ENCODE measurements around the gene ZC3H7A. TPM values are rescaled to one million over a fixed set of nuclear protein-coding genes. Genes with fewer than 3 reads are reported as not detected.
"Not testable (repeated sequence)": the region's sequence is repeated elsewhere in the genome, so short reads cannot be mapped to it uniquely, and the experiment has no call there.

The ZC3H7A gene
- total RNA-seq, 3 donors from 2014 or later, result 42.4 to 61.2 (median 59.0) TPM

GRCh38 chr16:11824362-11824761 lies 27.3 kb upstream of the ZC3H7A start:
- Histone ChIP-seq H3K36me3 (ENCODE audit: low read depth) (no peaks in the 10 kb centered on the region), H3K4me1 (ENCODE audit: low read depth) (no peaks in the 10 kb centered on the region), H3K4me3 (no peak overlapping the region), H3K9me3 (no peaks in the 10 kb centered on the region)
- no peak for TF ChIP-seq CTCF (IDR thresholded peaks at IDR 0.05)
- intact Hi-C loops (cut with DNase I, micrococcal nuclease), result no loop called here
- peak; percentile 74 for ATAC-seq
- peak in 1 of 3 donors; percentile 30 for DNase-seq

- H3K9me3 ChIP-seq; H3K4me1 ChIP-seq (ENCODE audit: low read depth); H3K36me3 ChIP-seq (ENCODE audit: low read depth); intact Hi-C loops (cut with DNase I, micrococcal nuclease); ATAC-seq; DNase-seq; H3K4me3 ChIP-seq: not testable (repeated sequence)
These were observed 26.6 kb upstream of the ZC3H7A start for GRCh38 chr16:11823645-11824044.

GRCh38 chr16:11819798-11820197 lies 22.7 kb upstream of the ZC3H7A start:
- Histone ChIP-seq H3K4me1 (ENCODE audit: low read depth) (no peaks in the 10 kb centered on the region), H3K36me3 (ENCODE audit: low read depth) (no peaks in the 10 kb centered on the region), H3K9me3 (no peaks in the 10 kb centered on the region), H3K4me3 (no peak overlapping the region)
- ATAC-seq (peak; percentile 23), DNase-seq (no peak)
- intact Hi-C loops (cut with DNase I, micrococcal nuclease), result no loop called here
- no peak for TF ChIP-seq CTCF (IDR thresholded peaks at IDR 0.05)

- H3K4me1 ChIP-seq (ENCODE audit: low read depth); ATAC-seq; intact Hi-C loops (cut with DNase I, micrococcal nuclease); H3K36me3 ChIP-seq (ENCODE audit: low read depth); H3K4me3 ChIP-seq; DNase-seq; H3K9me3 ChIP-seq: not testable (repeated sequence)
These were observed 21.9 kb upstream of the ZC3H7A start for GRCh38 chr16:11818970-11819369.

GRCh38 chr16:11816123-11816522 lies 19.1 kb upstream of the ZC3H7A start:
- Histone ChIP-seq H3K4me1 (ENCODE audit: low read depth) (peaks cover 3% of the 10 kb centered on the region), H3K36me3 (ENCODE audit: low read depth) (no peaks in the 10 kb centered on the region), H3K9me3 (no peaks in the 10 kb centered on the region), H3K4me3 (no peak overlapping the region)
- TF ChIP-seq CTCF (IDR thresholded peaks at IDR 0.05), result no peak
- no peak for DNase-seq
- intact Hi-C loops (cut with DNase I, micrococcal nuclease), result no loop called here
- no peak for ATAC-seq

- H3K4me1 ChIP-seq (ENCODE audit: low read depth); intact Hi-C loops (cut with DNase I, micrococcal nuclease); DNase-seq; H3K9me3 ChIP-seq; H3K4me3 ChIP-seq; H3K36me3 ChIP-seq (ENCODE audit: low read depth): not testable (repeated sequence)
- peak; percentile 25 for ATAC-seq
These were observed 17.7 kb upstream of the ZC3H7A start for GRCh38 chr16:11814800-11815199.

- ATAC-seq (no peak), DNase-seq (no peak)
- TF ChIP-seq CTCF (IDR thresholded peaks at IDR 0.05), result no peak
- H3K4me3 ChIP-seq, result no peak overlapping the region
- intact Hi-C loops (cut with DNase I, micrococcal nuclease), result no loop called here
- H3K36me3 ChIP-seq (ENCODE audit: low read depth), result no peaks in the 10 kb centered on the region
- no peaks in the 10 kb centered on the region for H3K9me3 ChIP-seq
- no peaks in the 10 kb centered on the region for H3K4me1 ChIP-seq (ENCODE audit: low read depth)
These were observed 9.7 kb upstream of the ZC3H7A start for GRCh38 chr16:11806721-11807120.

Measured in mucosa of descending colon (tissue), 3 donors.